ENCODE measurements around the gene CTH. TPM values are rescaled to one million over a fixed set of nuclear protein-coding genes. Genes with fewer than 3 reads are reported as not detected.

Gene CTH
- polyA plus RNA-seq, 3 donors: 0.16 to 1.5 (median 0.28) TPM

DNA sequence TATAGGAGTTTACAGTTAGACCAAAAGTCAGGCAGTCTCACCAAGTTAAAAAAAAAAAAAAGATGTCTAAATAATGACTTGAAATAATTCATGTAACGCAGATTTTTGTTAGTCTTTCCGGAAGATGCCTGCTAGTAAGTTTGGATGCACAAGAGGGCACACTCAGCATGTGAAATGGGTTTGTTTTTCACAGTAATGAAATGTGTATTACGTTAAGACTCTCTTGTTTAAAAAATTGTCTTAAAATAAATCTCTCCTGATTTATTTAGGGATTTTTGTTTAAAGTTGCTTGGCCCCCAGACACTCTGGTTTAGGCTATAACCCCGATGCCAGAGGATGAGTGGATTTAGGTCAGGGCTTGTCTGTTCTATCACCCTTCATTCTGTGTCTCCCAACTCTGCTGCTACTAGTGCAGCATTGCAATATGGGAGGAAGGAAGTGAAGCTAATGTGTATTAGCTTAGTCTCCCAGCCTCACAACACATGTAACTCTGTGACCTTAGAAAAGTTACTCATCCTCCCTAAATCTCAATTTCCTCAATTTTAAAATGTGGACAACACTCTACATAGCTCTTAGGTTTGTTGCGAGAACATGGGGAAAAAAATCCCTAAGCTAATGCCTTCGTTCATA is 25.7 kb downstream of the CTH start:
- Histone ChIP-seq H4K20me1 (ENCODE audit: insufficient read depth, low read length) (no peaks in the 10 kb centered on the region), H3K4me2 (replicated peaks; ENCODE audit: extremely low read depth, low read length, poor library complexity, severe bottlenecking) (no peak overlapping the region), H3K4me3 (replicated peaks in 1 of 3; ENCODE audit: low read depth in 2 of 3, low read length in 3 of 3) (no peak overlapping the region), H3K36me3 (replicated peaks in 1 of 2; ENCODE audit: control insufficient read depth in 1 of 2, insufficient read depth in 2 of 2, low read length in 2 of 2) (no peaks in the 10 kb centered on the region), H2AFZ (ENCODE audit: insufficient read depth, low read depth, low read length, poor library complexity, severe bottlenecking) (no peak overlapping the region), H3K27ac (ENCODE audit: low read depth in 1 of 2, low read length in 2 of 2) (no peak overlapping the region), H3K9ac (ENCODE audit: insufficient read depth, low read length, poor library complexity, severe bottlenecking) (no peak overlapping the region), H3K9me3 (replicated peaks in 1 of 2; ENCODE audit: control insufficient read depth in 1 of 2, insufficient read depth in 1 of 2, low read length in 2 of 2) (no peaks in the 10 kb centered on the region), H3K27me3 (ENCODE audit: control insufficient read depth in 2 of 2, insufficient read depth in 2 of 2, low read length in 2 of 2) (no peaks in the 10 kb centered on the region), H3K4me1 (ENCODE audit: control insufficient read depth in 1 of 2, insufficient read depth in 2 of 2, low read length in 2 of 2) (no peaks in the 10 kb centered on the region), H3K79me2 (ENCODE audit: insufficient read depth, low read length) (no peaks in the 10 kb centered on the region)
- DNase-seq: no peak
- H3K9me3 Mint-ChIP-seq: no peaks in the 10 kb centered on the region
- peaks cover 0 to 3% of the 10 kb centered on the region in 2 donors for H3K36me3 Mint-ChIP-seq
- TF ChIP-seq, protein P1, sequence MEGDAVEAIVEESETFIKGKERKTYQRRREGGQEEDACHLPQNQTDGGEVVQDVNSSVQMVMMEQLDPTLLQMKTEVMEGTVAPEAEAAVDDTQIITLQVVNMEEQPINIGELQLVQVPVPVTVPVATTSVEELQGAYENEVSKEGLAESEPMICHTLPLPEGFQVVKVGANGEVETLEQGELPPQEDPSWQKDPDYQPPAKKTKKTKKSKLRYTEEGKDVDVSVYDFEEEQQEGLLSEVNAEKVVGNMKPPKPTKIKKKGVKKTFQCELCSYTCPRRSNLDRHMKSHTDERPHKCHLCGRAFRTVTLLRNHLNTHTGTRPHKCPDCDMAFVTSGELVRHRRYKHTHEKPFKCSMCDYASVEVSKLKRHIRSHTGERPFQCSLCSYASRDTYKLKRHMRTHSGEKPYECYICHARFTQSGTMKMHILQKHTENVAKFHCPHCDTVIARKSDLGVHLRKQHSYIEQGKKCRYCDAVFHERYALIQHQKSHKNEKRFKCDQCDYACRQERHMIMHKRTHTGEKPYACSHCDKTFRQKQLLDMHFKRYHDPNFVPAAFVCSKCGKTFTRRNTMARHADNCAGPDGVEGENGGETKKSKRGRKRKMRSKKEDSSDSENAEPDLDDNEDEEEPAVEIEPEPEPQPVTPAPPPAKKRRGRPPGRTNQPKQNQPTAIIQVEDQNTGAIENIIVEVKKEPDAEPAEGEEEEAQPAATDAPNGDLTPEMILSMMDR (IDR thresholded peaks at IDR 0.05): no peak
- peaks cover 3% of the 10 kb centered on the region for H3K4me1 Mint-ChIP-seq
- intact Hi-C loops (cut with micrococcal nuclease): no loop called here
- H3K27ac Mint-ChIP-seq: no peak overlapping the region
- WGBS (ENCODE audit: insufficient coverage): no CpG with 5 or more reads among the region's 6 CpGs
- H3K4me3 Mint-ChIP-seq: no peak overlapping the region
- H3K27me3 Mint-ChIP-seq (ENCODE audit: low read depth in 3 of 3): no peaks in the 10 kb centered on the region

DNA sequence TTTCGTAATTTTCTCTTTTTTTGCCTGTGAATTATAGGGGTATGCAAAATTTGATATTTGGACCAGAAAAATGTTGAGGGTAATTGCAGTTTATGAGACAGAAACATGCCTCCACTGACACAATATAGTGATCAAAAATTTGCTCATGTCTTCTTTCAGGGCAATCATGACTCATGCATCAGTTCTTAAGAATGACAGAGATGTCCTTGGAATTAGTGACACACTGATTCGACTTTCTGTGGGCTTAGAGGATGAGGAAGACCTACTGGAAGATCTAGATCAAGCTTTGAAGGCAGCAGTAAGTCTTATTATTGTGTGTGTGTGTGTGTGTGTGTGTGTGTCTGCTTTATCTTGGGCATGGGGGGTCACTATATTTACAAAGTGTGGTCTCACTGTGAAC is 27.5 kb downstream of the CTH start:
- Mint-ChIP-seq H3K4me3 (no peak overlapping the region), H3K27me3 (ENCODE audit: low read depth in 3 of 3) (no peaks in the 10 kb centered on the region), H3K4me1 (peaks cover 3% of the 10 kb centered on the region), H3K27ac (no peak overlapping the region), H3K36me3 (peaks cover 0 to 3% of the 10 kb centered on the region in 2 donors), H3K9me3 (no peaks in the 10 kb centered on the region)
- Histone ChIP-seq H2AFZ (ENCODE audit: insufficient read depth, low read depth, low read length, poor library complexity, severe bottlenecking) (no peak overlapping the region), H3K9me3 (replicated peaks in 1 of 2; ENCODE audit: control insufficient read depth in 1 of 2, insufficient read depth in 1 of 2, low read length in 2 of 2) (no peaks in the 10 kb centered on the region), H3K27ac (ENCODE audit: low read depth in 1 of 2, low read length in 2 of 2) (no peak overlapping the region), H3K9ac (ENCODE audit: insufficient read depth, low read length, poor library complexity, severe bottlenecking) (no peak overlapping the region), H4K20me1 (ENCODE audit: insufficient read depth, low read length) (no peaks in the 10 kb centered on the region), H3K4me1 (ENCODE audit: control insufficient read depth in 1 of 2, insufficient read depth in 2 of 2, low read length in 2 of 2) (no peaks in the 10 kb centered on the region), H3K4me2 (replicated peaks; ENCODE audit: extremely low read depth, low read length, poor library complexity, severe bottlenecking) (no peak overlapping the region), H3K27me3 (ENCODE audit: control insufficient read depth in 2 of 2, insufficient read depth in 2 of 2, low read length in 2 of 2) (no peaks in the 10 kb centered on the region), H3K36me3 (replicated peaks in 1 of 2; ENCODE audit: control insufficient read depth in 1 of 2, insufficient read depth in 2 of 2, low read length in 2 of 2) (no peaks in the 10 kb centered on the region), H3K4me3 (replicated peaks in 1 of 3; ENCODE audit: low read depth in 2 of 3, low read length in 3 of 3) (no peak overlapping the region), H3K79me2 (ENCODE audit: insufficient read depth, low read length) (no peaks in the 10 kb centered on the region)
- TF ChIP-seq, protein P1 (IDR thresholded peaks at IDR 0.05): no peak
- DNase-seq: no peak
- intact Hi-C loops (cut with micrococcal nuclease): no loop called here
- 100% methylated on average over 1 of the region's 2 CpGs for WGBS (ENCODE audit: insufficient coverage)

Data from CD14-positive monocyte (primary cell).